OCI-LY1 (cell line): ENCODE data around the gene HMG20B.

Experiments
- EZH2 ChIP-seq: fragments of 200-600 bp; sonication (generic), shearing (Covaris generic); IDR thresholded peaks from 2 replicates; pipeline ENCODE4 v1.8.0; 2017; ENCODE audit warnings: borderline replicate concordance, mixed run types, mild to moderate bottlenecking, antibody characterized with exemption, low read length, moderate library complexity, mixed read lengths
- TF ChIP-seq, protein P1 (sequence below): fragments of 200-600 bp; sonication (generic), shearing (Covaris generic); IDR thresholded peaks from 2 replicates; pipeline ENCODE4 v1.5.1; 2017; ENCODE audit warnings: mild to moderate bottlenecking, antibody characterized with exemption, low read length, moderate library complexity, mixed read lengths

DNA sequence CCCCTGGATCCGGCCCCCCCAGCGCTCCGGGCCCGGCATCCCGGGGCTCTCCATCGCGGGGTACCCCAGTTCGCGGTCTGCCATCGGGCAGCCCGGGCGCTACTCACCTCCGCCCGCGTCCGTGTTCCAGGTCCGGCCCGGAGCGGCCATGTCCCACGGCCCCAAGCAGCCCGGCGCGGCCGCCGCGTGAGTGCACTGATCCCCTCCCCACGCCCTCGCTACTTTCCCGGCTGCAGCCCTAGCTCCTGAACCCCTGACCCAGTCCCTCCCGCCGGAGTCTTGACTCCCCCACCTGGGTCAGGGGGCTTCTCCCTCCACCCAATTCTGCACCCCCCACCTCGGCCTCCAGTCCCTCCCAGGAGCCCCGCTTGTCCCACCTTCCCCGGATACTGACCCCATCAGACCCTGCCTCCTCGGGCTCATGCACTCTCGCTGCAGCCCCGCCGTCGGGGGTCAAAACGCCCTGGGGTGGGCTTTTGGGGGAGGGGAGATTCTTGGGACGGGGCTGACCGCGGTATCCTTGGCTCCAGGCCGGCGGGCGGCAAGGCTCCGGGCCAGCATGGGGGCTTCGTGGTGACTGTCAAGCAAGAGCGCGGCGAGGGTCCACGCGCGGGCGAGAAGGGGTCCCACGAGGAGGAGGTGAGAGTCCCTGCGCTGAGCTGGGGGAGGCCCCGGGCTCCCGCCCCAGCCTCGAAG is 566 bp downstream of the HMG20B start:
- TF ChIP-seq, protein P1, sequence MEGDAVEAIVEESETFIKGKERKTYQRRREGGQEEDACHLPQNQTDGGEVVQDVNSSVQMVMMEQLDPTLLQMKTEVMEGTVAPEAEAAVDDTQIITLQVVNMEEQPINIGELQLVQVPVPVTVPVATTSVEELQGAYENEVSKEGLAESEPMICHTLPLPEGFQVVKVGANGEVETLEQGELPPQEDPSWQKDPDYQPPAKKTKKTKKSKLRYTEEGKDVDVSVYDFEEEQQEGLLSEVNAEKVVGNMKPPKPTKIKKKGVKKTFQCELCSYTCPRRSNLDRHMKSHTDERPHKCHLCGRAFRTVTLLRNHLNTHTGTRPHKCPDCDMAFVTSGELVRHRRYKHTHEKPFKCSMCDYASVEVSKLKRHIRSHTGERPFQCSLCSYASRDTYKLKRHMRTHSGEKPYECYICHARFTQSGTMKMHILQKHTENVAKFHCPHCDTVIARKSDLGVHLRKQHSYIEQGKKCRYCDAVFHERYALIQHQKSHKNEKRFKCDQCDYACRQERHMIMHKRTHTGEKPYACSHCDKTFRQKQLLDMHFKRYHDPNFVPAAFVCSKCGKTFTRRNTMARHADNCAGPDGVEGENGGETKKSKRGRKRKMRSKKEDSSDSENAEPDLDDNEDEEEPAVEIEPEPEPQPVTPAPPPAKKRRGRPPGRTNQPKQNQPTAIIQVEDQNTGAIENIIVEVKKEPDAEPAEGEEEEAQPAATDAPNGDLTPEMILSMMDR = no peak
- no peak for TF ChIP-seq EZH2
